Endothelial cell (in vitro differentiated cells): ENCODE measurements around the gene ARMC5. TPM values are rescaled to one million over a fixed set of nuclear protein-coding genes. Genes with fewer than 3 reads are reported as not detected.
A peak's percentile ranks its signal among the peaks of the same experiment; 100 is the strongest.

ENCODE experiments used
- DNase-seq: peaks from one replicate; pipeline ENCODE4 v3.0.0; 2021; ENCODE audit warnings: low spot score
- H3K27ac Mint-ChIP-seq: one replicate; pipeline ENCODE4 v1.8.0; 2021; ENCODE audit warnings: mixed read lengths, inconsistent platforms; ENCODE audit not compliant: unreplicated experiment
- H3K27me3 Mint-ChIP-seq: one replicate; pipeline ENCODE4 v1.8.0; 2021; ENCODE audit warnings: mild to moderate bottlenecking, moderate library complexity, mixed read lengths, inconsistent platforms; ENCODE audit not compliant: unreplicated experiment
- H3K36me3 Mint-ChIP-seq: one replicate; pipeline ENCODE4 v1.8.0; 2021; ENCODE audit warnings: mild to moderate bottlenecking, low read depth, mixed read lengths, inconsistent platforms; ENCODE audit not compliant: unreplicated experiment
- H3K4me1 Mint-ChIP-seq: one replicate; pipeline ENCODE4 v1.8.0; 2021; ENCODE audit warnings: mild to moderate bottlenecking, mixed read lengths, inconsistent platforms; ENCODE audit not compliant: unreplicated experiment
- H3K4me3 Mint-ChIP-seq: one replicate; pipeline ENCODE4 v1.8.0; 2021; ENCODE audit warnings: mild to moderate bottlenecking, mixed read lengths, inconsistent platforms; ENCODE audit not compliant: unreplicated experiment
- H3K9me3 Mint-ChIP-seq: one replicate; pipeline ENCODE4 v1.8.0; 2021; ENCODE audit warnings: mixed read lengths, inconsistent platforms; ENCODE audit not compliant: unreplicated experiment
- long read RNA-seq: library from polyadenylated mRNA; unstranded; transcript quantifications from one replicate; pipeline ENCODE4 v2.0.0, GENCODE V29; 2020; ENCODE audit not compliant: unreplicated experiment
- total RNA-seq: library from RNA; stranded (reverse); fragmentation: NEBNext Ultra II Directional; extraction: Animal tissue kit (Norgen Biotek cat#: 25700); gene quantifications from one replicate; pipeline ENCODE4 v1.2.1, GENCODE V29; 2021; ENCODE audit not compliant: unreplicated experiment
- TF ChIP-seq, protein P1 (sequence below): fragments of 200-600 bp; sonication (generic); IDR thresholded peaks from one replicate; pipeline ENCODE4 v1.5.0; 2021; ENCODE audit warnings: antibody characterized with exemption; ENCODE audit not compliant: unreplicated experiment

ARMC5 gene, protein sequence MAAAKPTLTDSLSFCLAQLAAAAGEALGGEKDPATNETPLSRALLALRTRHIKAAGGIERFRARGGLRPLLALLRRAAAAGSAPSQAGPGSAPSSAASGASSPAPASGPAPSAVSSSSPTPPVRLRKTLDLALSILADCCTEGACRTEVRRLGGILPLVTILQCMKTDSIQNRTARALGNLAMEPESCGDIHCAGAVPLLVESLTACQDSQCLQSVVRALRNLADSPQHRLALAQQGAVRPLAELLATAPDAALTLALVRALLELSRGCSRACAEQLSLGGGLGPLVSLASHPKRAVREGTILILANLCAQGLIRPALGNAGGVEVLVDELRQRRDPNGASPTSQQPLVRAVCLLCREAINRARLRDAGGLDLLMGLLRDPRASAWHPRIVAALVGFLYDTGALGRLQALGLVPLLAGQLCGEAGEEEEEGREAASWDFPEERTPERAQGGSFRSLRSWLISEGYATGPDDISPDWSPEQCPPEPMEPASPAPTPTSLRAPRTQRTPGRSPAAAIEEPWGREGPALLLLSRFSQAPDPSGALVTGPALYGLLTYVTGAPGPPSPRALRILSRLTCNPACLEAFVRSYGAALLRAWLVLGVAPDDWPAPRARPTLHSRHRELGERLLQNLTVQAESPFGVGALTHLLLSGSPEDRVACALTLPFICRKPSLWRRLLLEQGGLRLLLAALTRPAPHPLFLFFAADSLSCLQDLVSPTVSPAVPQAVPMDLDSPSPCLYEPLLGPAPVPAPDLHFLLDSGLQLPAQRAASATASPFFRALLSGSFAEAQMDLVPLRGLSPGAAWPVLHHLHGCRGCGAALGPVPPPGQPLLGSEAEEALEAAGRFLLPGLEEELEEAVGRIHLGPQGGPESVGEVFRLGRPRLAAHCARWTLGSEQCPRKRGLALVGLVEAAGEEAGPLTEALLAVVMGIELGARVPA
- total RNA-seq: 15.9 TPM
- long read RNA-seq, partial matches to known transcripts: 2 of 5 reads
- long read RNA-seq, other reads (novel, unspliced or antisense): 0 of 5 reads

DNA sequence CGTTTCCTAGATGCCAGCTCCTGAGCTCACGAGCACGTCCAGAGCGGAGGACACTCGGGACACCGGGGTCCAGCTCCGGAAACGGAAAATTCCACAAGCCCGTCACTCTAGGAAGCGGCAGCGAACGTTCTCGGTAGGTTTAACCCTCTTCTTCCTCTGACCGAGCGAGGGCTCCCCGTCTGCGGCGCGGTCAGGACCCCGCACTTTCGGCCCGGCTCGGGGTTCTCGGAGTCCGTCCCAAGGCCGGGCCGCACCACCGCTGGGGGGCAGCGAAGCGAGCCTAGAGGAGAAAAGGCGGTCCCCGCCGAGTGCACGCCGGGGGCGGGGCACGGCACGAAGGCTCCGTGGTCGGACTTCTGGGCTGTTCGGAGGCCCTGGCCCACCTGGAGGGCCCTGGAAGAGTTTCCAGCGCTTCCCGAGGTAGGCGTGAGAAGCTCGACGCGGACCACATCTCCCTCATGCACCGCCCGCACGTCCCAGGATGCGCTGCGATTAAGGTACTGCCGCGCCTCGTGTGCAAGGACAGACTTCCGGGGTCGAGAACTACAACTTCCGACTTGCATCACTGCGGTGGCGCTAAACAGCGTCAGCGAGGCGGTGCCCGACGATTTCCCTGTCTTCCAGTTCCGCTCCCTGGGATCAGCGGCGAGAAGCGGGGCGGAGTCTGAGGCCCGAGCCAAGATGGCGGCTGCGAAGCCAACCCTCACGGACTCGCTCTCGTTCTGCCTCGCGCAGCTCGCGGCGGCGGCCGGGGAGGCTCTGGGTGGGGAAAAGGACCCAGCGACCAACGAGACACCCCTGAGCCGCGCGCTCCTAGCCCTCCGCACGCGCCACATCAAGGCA lies at the start of gene ARMC5:
Gene ARMC5, plus strand, starts transcription at position 658 of the 843 bp plus-strand sequence. Its CDS starts 24 bp downstream, at position 682.
- Mint-ChIP-seq H3K36me3 (peaks cover 4% of the 10 kb centered on the region), H3K9me3 (no peaks in the 10 kb centered on the region), H3K4me1 (peaks cover 21% of the 10 kb centered on the region), H3K27me3 (peaks cover 26% of the 10 kb centered on the region), H3K4me3 (peak within 1 kb of the TSS; percentile 94), H3K27ac (peak within 1 kb of the TSS; percentile 93)
- DNase-seq: peak; percentile 90
- TF ChIP-seq, protein P1, sequence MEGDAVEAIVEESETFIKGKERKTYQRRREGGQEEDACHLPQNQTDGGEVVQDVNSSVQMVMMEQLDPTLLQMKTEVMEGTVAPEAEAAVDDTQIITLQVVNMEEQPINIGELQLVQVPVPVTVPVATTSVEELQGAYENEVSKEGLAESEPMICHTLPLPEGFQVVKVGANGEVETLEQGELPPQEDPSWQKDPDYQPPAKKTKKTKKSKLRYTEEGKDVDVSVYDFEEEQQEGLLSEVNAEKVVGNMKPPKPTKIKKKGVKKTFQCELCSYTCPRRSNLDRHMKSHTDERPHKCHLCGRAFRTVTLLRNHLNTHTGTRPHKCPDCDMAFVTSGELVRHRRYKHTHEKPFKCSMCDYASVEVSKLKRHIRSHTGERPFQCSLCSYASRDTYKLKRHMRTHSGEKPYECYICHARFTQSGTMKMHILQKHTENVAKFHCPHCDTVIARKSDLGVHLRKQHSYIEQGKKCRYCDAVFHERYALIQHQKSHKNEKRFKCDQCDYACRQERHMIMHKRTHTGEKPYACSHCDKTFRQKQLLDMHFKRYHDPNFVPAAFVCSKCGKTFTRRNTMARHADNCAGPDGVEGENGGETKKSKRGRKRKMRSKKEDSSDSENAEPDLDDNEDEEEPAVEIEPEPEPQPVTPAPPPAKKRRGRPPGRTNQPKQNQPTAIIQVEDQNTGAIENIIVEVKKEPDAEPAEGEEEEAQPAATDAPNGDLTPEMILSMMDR: no peak

DNA sequence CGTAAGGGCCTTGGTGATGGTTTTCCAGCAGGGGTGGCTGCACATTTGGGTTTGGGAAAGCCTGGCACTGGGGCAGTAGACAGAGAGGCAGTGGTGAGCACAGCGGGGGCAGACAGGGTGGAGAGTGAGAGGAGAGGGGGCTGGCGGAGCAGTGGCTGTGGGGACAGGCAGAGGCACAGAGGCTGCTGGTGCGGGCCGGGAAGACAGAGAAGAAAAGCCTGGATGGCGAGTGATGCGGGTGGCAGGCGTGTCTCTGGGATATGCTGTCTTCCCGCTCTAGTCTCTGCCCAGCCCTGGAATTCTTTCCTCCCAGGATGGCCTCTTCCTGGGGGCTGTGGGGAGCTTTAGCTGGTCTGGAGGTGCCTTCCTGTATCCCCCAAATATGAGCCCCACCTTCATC lies 49.2 kb upstream of the ARMC5 start:
- Mint-ChIP-seq H3K36me3 (no peaks in the 10 kb centered on the region), H3K4me1 (no peaks in the 10 kb centered on the region), H3K9me3 (no peaks in the 10 kb centered on the region), H3K27me3 (peaks cover 14% of the 10 kb centered on the region), H3K4me3 (no peak overlapping the region), H3K27ac (no peak overlapping the region)
- DNase-seq: no peak
- TF ChIP-seq, protein P1: no peak

DNA sequence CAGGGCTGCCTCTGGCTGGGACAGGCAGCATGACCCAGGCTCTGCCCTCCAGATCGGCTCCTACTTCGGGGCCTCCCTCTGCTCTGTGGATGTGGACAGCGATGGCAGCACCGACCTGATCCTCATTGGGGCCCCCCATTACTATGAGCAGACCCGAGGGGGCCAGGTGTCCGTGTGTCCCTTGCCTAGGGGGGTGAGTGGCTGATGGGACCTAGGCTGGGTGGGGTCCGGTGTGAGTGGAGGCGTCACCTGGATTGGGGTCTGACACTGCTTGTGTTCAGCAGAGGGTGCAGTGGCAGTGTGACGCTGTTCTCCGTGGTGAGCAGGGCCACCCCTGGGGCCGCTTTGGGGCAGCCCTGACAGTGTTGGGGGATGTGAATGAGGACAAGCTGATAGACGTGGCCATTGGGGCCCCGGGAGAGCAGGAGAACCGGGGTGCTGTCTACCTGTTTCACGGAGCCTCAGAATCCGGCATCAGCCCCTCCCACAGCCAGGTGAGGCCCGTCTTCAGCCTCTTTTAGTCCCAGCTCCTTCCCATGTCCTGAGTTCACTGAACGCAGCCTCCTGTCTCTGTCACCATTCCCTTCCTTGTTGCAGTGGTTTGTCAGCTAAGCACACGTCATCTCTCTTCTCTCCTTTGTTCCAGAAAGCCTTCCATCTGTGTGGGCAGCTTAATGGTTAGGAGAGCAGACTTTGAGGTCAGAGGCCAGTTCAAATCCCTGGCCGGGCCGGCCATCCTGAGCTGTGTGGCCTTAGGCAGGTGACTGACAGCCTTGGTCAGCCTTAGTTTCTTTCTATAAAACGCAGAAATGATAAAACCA lies 48.1 kb upstream of the ARMC5 start:
- H3K9me3 Mint-ChIP-seq: no peaks in the 10 kb centered on the region
- peaks cover 19% of the 10 kb centered on the region for H3K27me3 Mint-ChIP-seq
- no peaks in the 10 kb centered on the region for H3K4me1 Mint-ChIP-seq
- TF ChIP-seq, protein P1: no peak
- peaks cover 6% of the 10 kb centered on the region for H3K36me3 Mint-ChIP-seq
- H3K4me3 Mint-ChIP-seq: no peak overlapping the region
- DNase-seq: no peak
- no peak overlapping the region for H3K27ac Mint-ChIP-seq

DNA sequence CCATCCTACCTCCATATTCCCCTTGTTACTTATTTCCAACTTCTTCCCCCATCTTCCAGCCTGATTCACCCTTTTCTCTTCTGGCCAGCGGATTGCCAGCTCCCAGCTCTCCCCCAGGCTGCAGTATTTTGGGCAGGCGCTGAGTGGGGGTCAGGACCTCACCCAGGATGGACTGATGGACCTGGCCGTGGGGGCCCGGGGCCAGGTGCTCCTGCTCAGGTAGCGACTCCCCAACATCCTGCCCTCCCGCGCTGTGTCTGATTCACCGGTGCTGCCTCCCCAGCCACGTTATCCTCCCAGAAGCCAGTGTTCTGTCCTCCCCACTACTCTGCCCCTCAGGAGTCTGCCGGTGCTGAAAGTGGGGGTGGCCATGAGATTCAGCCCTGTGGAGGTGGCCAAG lies 46.6 kb upstream of the ARMC5 start:
- Mint-ChIP-seq H3K9me3 (no peaks in the 10 kb centered on the region), H3K27ac (no peak overlapping the region), H3K27me3 (peaks cover 19% of the 10 kb centered on the region), H3K4me1 (no peaks in the 10 kb centered on the region), H3K4me3 (no peak overlapping the region), H3K36me3 (peaks cover 6% of the 10 kb centered on the region)
- DNase-seq: no peak
- TF ChIP-seq, protein P1: no peak
